Neural cell (in vitro differentiated cells): ENCODE data around the gene CEMIP.

Experiments used
- EP300 ChIP-seq: fragments of 450-650 bp; conservative IDR thresholded peaks from 2 replicates; pipeline ENCODE4 v1.6.1; 2014; ENCODE audit warnings: antibody characterized with exemption, mild to moderate bottlenecking, moderate library complexity; ENCODE audit not compliant: poor library complexity, severe bottlenecking
- EZH2 ChIP-seq: fragments of 200-600, 300-800 bp; shearing (Covaris generic), sonication (generic); IDR thresholded peaks from 2 replicates; pipeline ENCODE4 v1.6.1; 2014; ENCODE audit warnings: antibody characterized with exemption, low read length, borderline replicate concordance, mild to moderate bottlenecking; ENCODE audit not compliant: insufficient read depth, poor library complexity, severe bottlenecking
- TAF1 ChIP-seq: IDR thresholded peaks from 2 replicates; pipeline ENCODE4 v1.6.1; 2012; ENCODE audit warnings: low read depth
- TF ChIP-seq, protein P1 (sequence below): fragments of 450-650 bp; IDR thresholded peaks from 2 replicates; pipeline ENCODE4 v1.5.1; 2014; ENCODE audit warnings: antibody characterized with exemption, mild to moderate bottlenecking, moderate library complexity; ENCODE audit not compliant: poor library complexity, severe bottlenecking

- TF ChIP-seq EZH2, result no peak
- TF ChIP-seq EP300, result no peak
- TF ChIP-seq, protein P1, sequence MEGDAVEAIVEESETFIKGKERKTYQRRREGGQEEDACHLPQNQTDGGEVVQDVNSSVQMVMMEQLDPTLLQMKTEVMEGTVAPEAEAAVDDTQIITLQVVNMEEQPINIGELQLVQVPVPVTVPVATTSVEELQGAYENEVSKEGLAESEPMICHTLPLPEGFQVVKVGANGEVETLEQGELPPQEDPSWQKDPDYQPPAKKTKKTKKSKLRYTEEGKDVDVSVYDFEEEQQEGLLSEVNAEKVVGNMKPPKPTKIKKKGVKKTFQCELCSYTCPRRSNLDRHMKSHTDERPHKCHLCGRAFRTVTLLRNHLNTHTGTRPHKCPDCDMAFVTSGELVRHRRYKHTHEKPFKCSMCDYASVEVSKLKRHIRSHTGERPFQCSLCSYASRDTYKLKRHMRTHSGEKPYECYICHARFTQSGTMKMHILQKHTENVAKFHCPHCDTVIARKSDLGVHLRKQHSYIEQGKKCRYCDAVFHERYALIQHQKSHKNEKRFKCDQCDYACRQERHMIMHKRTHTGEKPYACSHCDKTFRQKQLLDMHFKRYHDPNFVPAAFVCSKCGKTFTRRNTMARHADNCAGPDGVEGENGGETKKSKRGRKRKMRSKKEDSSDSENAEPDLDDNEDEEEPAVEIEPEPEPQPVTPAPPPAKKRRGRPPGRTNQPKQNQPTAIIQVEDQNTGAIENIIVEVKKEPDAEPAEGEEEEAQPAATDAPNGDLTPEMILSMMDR, result no peak
- no peak for TF ChIP-seq TAF1
Observed at GRCh38 chr15:80876348-80876674, 97.1 kb downstream of the CEMIP start.
